ENCODE data around the gene COL27A1. TPM values are rescaled to one million over a fixed set of nuclear protein-coding genes. Genes with fewer than 3 reads are reported as not detected.

The COL27A1 gene
- total RNA-seq, 1 experiment from 2014 or later: 12.0 TPM

GRCh38 chr9:114275246-114276004 lies 120.1 kb downstream of the COL27A1 start:
- Histone ChIP-seq H3K4me2 (ENCODE audit: low read length) (no peak overlapping the region), H3K9ac (ENCODE audit: low read length) (no peak overlapping the region), H4K20me1 (ENCODE audit: insufficient read depth) (no peaks in the 10 kb centered on the region), H3K36me3 (ENCODE audit: control insufficient read depth in 1 of 2, insufficient read depth in 2 of 2, low read length in 2 of 2) (no peaks in the 10 kb centered on the region), H3K79me2 (ENCODE audit: insufficient read depth, low read length) (no peaks in the 10 kb centered on the region), H3K27ac (ENCODE audit: low read depth, low read length) (no peak overlapping the region), H3K27me3 (ENCODE audit: insufficient read depth, low read length) (no peaks in the 10 kb centered on the region), H3K9me2 (ENCODE audit: insufficient read depth) (no peaks in the 10 kb centered on the region), H3K4me1 (ENCODE audit: control insufficient read depth in 1 of 2, insufficient read depth in 2 of 2, low read length in 2 of 2) (peaks cover 24 to 37% of the 10 kb centered on the region in 2 experiments), H2AFZ (ENCODE audit: low read depth, low read length, poor library complexity, severe bottlenecking) (no peak overlapping the region), H3K4me3 (replicated peaks in 1 of 2; ENCODE audit: low read depth in 1 of 2, low read length in 2 of 2) (no peak overlapping the region), H3K9me3 (ENCODE audit: control insufficient read depth in 1 of 2, insufficient read depth in 1 of 2, low read depth in 1 of 2, low read length in 2 of 2) (no peaks in the 10 kb centered on the region)
- no peak for DNase-seq (ENCODE audit: low read depth, low spot score)
- intact Hi-C loops (cut with micrococcal nuclease): loop anchor here (5.0 kb wide), 1 partner anchor 168 kb away; no protein-coding TSS in a partner anchor
- CTCF ChIA-PET: no interaction called here
- ATAC-seq: no peak
- RAD21 ChIA-PET (ENCODE audit: low non-redundant PET in 1 of 2, low total read pairs in 2 of 2, uncharacterized antibody in 2 of 2, unreplicated experiment in 2 of 2): no interaction called here
- BruUV-seq (replicated peaks): no TSS peak
- POLR2A ChIA-PET: no interaction called here
- TF ChIP-seq ZBTB33 (IDR thresholded peaks at IDR 0.05; ENCODE audit: extremely low read depth, insufficient replicate concordance, low read length): no peak
- no peak for TF ChIP-seq CEBPB (IDR thresholded peaks at IDR 0.05; ENCODE audit: low read depth)
- TF ChIP-seq ZNF274 (IDR thresholded peaks at IDR 0.05; ENCODE audit: low read depth, low read length): no peak
- no peak for TF ChIP-seq YY1 (IDR thresholded peaks at IDR 0.05; ENCODE audit: extremely low read depth, insufficient replicate concordance, low read depth, low read length)
- TF ChIP-seq ATF3 (IDR thresholded peaks at IDR 0.05): no peak
- TF ChIP-seq EZH2phosphoT487 (IDR thresholded peaks at IDR 0.05; ENCODE audit: borderline replicate concordance): no peak
- no peak for TF ChIP-seq RAD21 (IDR thresholded peaks at IDR 0.05; ENCODE audit: low read depth)
- no peak for TF ChIP-seq SIN3A (IDR thresholded peaks at IDR 0.05; ENCODE audit: low read depth)

Data from HCT116 (cell line).